ENCODE measurements around the gene PAF1. TPM values are rescaled to one million over a fixed set of nuclear protein-coding genes. Genes with fewer than 3 reads are reported as not detected.

PAF1 gene
- total RNA-seq (10 to 100 TPM in 3 of 5 donors, 1 to 10 TPM in 2; 7.0 to 77.2 (median 21.4) TPM), polyA plus RNA-seq (10 to 100 TPM; 31.7 to 49.0 (median 32.2) TPM)
- long read RNA-seq, donor 1, partial matches to known transcripts = 17 of 18 reads
- long read RNA-seq, donor 1, other reads (novel, unspliced or antisense) = 0 of 18 reads
- long read RNA-seq, donor 2, transcript PAF1-201 (14 exons, 2,066 nt) = major isoform, 5 of 5 reads
- long read RNA-seq, donor 2, partial matches to known transcripts = 0 of 5 reads
- long read RNA-seq, donor 2, other reads (novel, unspliced or antisense) = 0 of 5 reads
- long read RNA-seq, donor 3, partial matches to known transcripts = 0 of 4 reads
- long read RNA-seq, donor 3, other reads (novel, unspliced or antisense) = 0 of 4 reads
- long read RNA-seq, donor 4 = 0 reads
- long read RNA-seq, donor 5, partial matches to known transcripts = 0 of 3 reads
- long read RNA-seq, donor 5, other reads (novel, unspliced or antisense) = 0 of 3 reads
- long read RNA-seq, donor 6, transcript PAF1-201 (14 exons, 2,066 nt) = major isoform, 6 of 42 reads
- long read RNA-seq, donor 6, partial matches to known transcripts = 36 of 42 reads
- long read RNA-seq, donor 6, other reads (novel, unspliced or antisense) = 0 of 42 reads
- long read RNA-seq, donor 7, transcript PAF1-201 (14 exons, 2,066 nt) = major isoform, 7 of 7 reads
- long read RNA-seq, donor 7, partial matches to known transcripts = 0 of 7 reads
- long read RNA-seq, donor 7, other reads (novel, unspliced or antisense) = 0 of 7 reads
- long read RNA-seq, donor 8, partial matches to known transcripts = 28 of 30 reads
- long read RNA-seq, donor 8, other reads (novel, unspliced or antisense) = 0 of 30 reads
- long read RNA-seq, donor 9, partial matches to known transcripts = 0 of 3 reads
- long read RNA-seq, donor 9, other reads (novel, unspliced or antisense) = 0 of 3 reads
- long read RNA-seq, donor 10, partial matches to known transcripts = 0 of 4 reads
- long read RNA-seq, donor 10, other reads (novel, unspliced or antisense) = 0 of 4 reads

DNA sequence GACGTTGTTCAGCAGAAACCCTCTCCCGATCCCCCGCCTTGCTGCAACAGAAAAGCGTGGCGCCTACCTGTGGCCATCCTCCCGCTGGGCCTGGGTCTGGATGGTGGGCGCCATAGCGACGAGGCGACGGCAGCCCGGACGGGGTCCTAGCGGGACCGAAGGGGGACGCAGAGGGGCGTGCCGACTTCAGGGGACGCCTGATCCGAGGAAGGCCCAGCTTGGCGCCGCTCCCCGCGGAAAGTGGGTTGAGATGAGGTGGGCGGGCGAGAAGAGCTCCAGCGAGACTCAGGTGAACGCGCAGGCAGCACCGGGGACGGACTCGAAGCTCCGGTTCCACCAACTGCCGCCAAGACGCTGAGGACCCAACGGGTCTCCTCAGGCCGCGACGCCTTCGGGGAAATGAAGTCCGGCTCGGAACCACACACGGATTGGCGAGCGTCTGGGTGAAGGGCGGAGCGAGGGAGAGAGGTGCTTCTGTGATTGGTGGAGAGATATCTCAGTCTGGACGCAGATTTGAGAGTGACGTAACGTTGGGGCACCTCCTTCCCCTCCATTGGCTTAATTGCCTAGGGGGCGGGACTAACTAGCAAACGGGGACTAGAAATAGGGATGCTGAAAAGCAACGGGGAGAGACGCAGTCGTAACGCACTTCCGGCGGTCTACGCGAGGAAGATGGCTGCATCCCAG lies at the start of gene PAF1, which contains the start of gene MED29:
TSS of gene PAF1 (minus strand) at position 356 of the 687 bp plus-strand sequence. CDS start at position 114, 242 bp downstream.
TSS of gene MED29 (plus strand) at position 628 of the 687 bp plus-strand sequence. CDS start at position 673, 45 bp downstream.
- intact Hi-C loops (cut with DNase I; ENCODE audit: low total_unique reads) = no loop called here

DNA sequence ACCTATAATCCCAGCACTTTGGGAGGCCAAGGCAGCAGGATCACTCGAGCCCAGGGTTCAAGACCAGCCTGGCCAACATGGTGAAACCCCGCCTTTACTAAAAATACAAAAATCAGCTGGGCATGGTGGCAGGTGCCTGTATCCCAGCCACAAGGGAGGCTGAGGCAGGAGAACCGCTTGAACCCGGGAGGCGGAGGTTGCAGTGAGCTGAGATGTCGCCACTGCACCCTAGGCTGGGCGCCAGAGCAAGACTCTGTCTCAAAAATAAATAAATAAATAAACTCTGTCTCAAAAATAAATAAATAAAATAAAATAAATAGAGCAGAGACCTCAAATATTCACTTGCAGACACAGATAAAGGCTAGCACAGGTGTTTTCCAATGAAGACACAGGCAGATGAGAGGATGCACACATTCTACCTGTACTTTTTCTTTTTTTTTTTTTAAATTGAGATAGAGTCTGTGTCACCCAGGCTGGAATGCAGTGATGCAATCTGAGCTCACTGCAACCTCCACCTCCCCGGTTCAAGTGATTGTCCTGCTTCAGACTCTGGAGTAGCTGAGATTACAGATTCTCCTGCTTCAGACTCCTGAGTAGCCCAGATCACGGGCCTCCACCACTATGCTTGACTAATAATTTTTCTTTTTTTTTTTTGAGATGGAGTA lies 47.5 kb upstream of the PAF1 start:
- 81 to 85% (median 81%) methylated on average over 9 of the region's 9 CpGs for WGBS, 5 donors
- DNase-seq = no peak
- Histone ChIP-seq H3K27me3 (no peaks in the 10 kb centered on the region), H3K4me1 (peaks cover 29 to 38% (median 33%) of the 10 kb centered on the region in 4 donors), H3K9me3 (no peaks in the 10 kb centered on the region), H3K4me3 (no peak overlapping the region), H3K27ac (no peak overlapping the region), H3K36me3 (peaks cover 12 to 16% (median 13%) of the 10 kb centered on the region in 4 donors)
- intact Hi-C loops (cut with DNase I; ENCODE audit: low total_unique reads) = no loop called here
- TF ChIP-seq POLR2A (IDR thresholded peaks at IDR 0.05) (no peak), EP300 (IDR thresholded peaks at IDR 0.05) (no peak), POLR2AphosphoS5 (IDR thresholded peaks at IDR 0.05) (no peak)
- TF ChIP-seq, protein P1, sequence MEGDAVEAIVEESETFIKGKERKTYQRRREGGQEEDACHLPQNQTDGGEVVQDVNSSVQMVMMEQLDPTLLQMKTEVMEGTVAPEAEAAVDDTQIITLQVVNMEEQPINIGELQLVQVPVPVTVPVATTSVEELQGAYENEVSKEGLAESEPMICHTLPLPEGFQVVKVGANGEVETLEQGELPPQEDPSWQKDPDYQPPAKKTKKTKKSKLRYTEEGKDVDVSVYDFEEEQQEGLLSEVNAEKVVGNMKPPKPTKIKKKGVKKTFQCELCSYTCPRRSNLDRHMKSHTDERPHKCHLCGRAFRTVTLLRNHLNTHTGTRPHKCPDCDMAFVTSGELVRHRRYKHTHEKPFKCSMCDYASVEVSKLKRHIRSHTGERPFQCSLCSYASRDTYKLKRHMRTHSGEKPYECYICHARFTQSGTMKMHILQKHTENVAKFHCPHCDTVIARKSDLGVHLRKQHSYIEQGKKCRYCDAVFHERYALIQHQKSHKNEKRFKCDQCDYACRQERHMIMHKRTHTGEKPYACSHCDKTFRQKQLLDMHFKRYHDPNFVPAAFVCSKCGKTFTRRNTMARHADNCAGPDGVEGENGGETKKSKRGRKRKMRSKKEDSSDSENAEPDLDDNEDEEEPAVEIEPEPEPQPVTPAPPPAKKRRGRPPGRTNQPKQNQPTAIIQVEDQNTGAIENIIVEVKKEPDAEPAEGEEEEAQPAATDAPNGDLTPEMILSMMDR (IDR thresholded peaks at IDR 0.05) = no peak

More for the DNA sequence above, at the start of gene PAF1, which contains the start of gene MED29:
- DNase-seq = peak; percentile 97 to 100
- Histone ChIP-seq H3K4me3 (peak within 1 kb of the TSS; percentile 88 to 97 (median 94)), H3K27me3 (no peaks in the 10 kb centered on the region), H3K9me3 (no peaks in the 10 kb centered on the region), H3K4me1 (peaks cover 16 to 52% (median 36%) of the 10 kb centered on the region in 4 donors), H3K36me3 (peaks cover 49 to 68% (median 66%) of the 10 kb centered on the region in 4 donors), H3K27ac (peak within 1 kb of the TSS; percentile 98 to 100 (median 99))
- TF ChIP-seq, protein P1 (IDR thresholded peaks at IDR 0.05) = no peak
- TF ChIP-seq EP300 (IDR thresholded peaks at IDR 0.05) (no peak), POLR2AphosphoS5 (IDR thresholded peaks at IDR 0.05) (peak; percentile 73 to 99 (median 97)), POLR2A (IDR thresholded peaks at IDR 0.05) (peak in 2 of 4 donors; percentile 42 to 82)
- 0 to 1% (median 0%) methylated on average over 53 to 60 of the region's 60 CpGs for WGBS, 5 donors

DNA sequence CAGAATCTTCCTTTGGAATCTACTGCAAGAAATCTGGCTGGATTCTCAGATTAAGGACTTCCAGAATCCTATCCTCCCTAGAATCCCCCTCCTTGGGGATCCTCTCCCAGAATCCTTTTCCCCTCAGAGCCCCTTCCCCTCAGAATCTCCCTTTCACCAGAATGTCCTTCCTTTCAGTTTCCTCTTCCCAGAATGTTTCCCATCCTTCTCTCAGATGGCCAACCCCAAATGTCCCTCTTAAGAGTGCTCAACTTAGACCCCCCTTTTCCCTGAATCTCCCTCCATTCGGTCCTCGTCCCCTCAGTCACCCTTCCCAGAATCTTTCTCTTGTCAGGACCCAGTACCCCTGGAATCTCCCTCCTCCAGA lies 45.4 kb upstream of the PAF1 start:
- no peaks in the 10 kb centered on the region for H3K27me3 ChIP-seq
- H3K4me1 ChIP-seq = peaks cover 29 to 59% (median 39%) of the 10 kb centered on the region in 4 donors
- H3K36me3 ChIP-seq = peaks cover 30 to 32% (median 30%) of the 10 kb centered on the region in 4 donors
- DNase-seq = peak in 1 of 2 donors; percentile 47
- no peaks in the 10 kb centered on the region for H3K9me3 ChIP-seq
- intact Hi-C loops (cut with DNase I; ENCODE audit: low total_unique reads) = no loop called here
- WGBS, 5 donors = 0 to 14% (median 0%) methylated on average over 2 of the region's 2 CpGs
- peak overlapping the region; percentile 76 to 95 (median 89) for H3K27ac ChIP-seq
- TF ChIP-seq POLR2A (IDR thresholded peaks at IDR 0.05) (no peak), EP300 (IDR thresholded peaks at IDR 0.05) (no peak), POLR2AphosphoS5 (IDR thresholded peaks at IDR 0.05) (no peak)
- TF ChIP-seq, protein P1 (IDR thresholded peaks at IDR 0.05) = no peak
- H3K4me3 ChIP-seq = peak overlapping the region; percentile 87 to 96 (median 90)

Measured in stomach (tissue), 19 donors.